Activated naive CD4-positive, alpha-beta T cell treated with anti-CD3 and anti-CD28 coated beads for 36 hours (primary cell): Measurements from ENCODE around the gene CHRNA4. TPM values are rescaled to one million over a fixed set of nuclear protein-coding genes. Genes with fewer than 3 reads are reported as not detected.
A peak's percentile ranks its signal among the peaks of the same experiment; 100 is the strongest.

Experiments used
- CTCF ChIA-PET: fragments of 350-600 bp; sonication (Branson Sonifier 250); formaldehyde crosslinking; loops from one replicate; lab custom pipeline; 2021; ENCODE audit warnings: antibody characterized with exemption; lab: Charles Lee
- DNase-seq: peaks from one replicate; pipeline ENCODE4 v3.0.0-alpha.2; 2020
- H3K27ac Mint-ChIP-seq: one replicate; pipeline ENCODE4 v1.8.0; 2021; ENCODE audit warnings: mild to moderate bottlenecking, mixed read lengths
- H3K27me3 Mint-ChIP-seq: one replicate; pipeline ENCODE4 v1.8.0; 2021; ENCODE audit warnings: low read depth, mixed read lengths
- H3K36me3 Mint-ChIP-seq: one replicate; pipeline ENCODE4 v1.8.0; 2021; ENCODE audit warnings: low read depth, mixed read lengths
- H3K4me1 Mint-ChIP-seq: one replicate; pipeline ENCODE4 v1.8.0; 2021; ENCODE audit warnings: low read depth, mixed read lengths
- H3K4me3 Mint-ChIP-seq: one replicate; pipeline ENCODE4 v1.8.0; 2021; ENCODE audit warnings: mild to moderate bottlenecking, moderate library complexity, mixed read lengths
- H3K9me3 Mint-ChIP-seq: one replicate; pipeline ENCODE4 v1.8.0; 2021; ENCODE audit warnings: mixed read lengths
- intact Hi-C: fragments of 100-400 bp; cut with micrococcal nuclease; formaldehyde crosslinking; loops from one replicate; pipeline ENCODE4 v1.15.1; 2023
- total RNA-seq, 2 experiments: library from RNA; stranded (reverse); gene quantifications; one replicate each; pipeline ENCODE4 v1.2.3, GENCODE V29; 2021

CHRNA4 gene
- total RNA-seq, 2 experiments from 2014 or later, result not detected

- intact Hi-C loops, result no loop called here
- DNase-seq, result peak; percentile 2
- H3K27ac Mint-ChIP-seq, result no peak overlapping the region
- H3K9me3 Mint-ChIP-seq, result no peaks in the 10 kb centered on the region
- H3K4me3 Mint-ChIP-seq, result no peak overlapping the region
- H3K27me3 Mint-ChIP-seq, result peaks cover 3% of the 10 kb centered on the region
- H3K4me1 Mint-ChIP-seq, result no peaks in the 10 kb centered on the region
- CTCF ChIA-PET, result no interaction called here
- H3K36me3 Mint-ChIP-seq, result no peaks in the 10 kb centered on the region
Observed at GRCh38 chr20:63319164-63320040, 41.7 kb downstream of the CHRNA4 start.

- CTCF ChIA-PET, result no interaction called here
- no peaks in the 10 kb centered on the region for H3K4me1 Mint-ChIP-seq
Observed at GRCh38 chr20:63318391-63319163, 42.6 kb downstream of the CHRNA4 start.

GRCh38 chr20:63317601-63318291, 43.4 kb downstream of the CHRNA4 start:
- Mint-ChIP-seq H3K27ac (no peak overlapping the region), H3K27me3 (no peaks in the 10 kb centered on the region), H3K9me3 (no peaks in the 10 kb centered on the region), H3K4me1 (no peaks in the 10 kb centered on the region), H3K4me3 (no peak overlapping the region), H3K36me3 (no peaks in the 10 kb centered on the region)
- intact Hi-C loops, result no loop called here
- CTCF ChIA-PET, result no interaction called here
- DNase-seq, result peak; percentile 3

More at GRCh38 chr20:63318391-63319163, 42.6 kb downstream of the CHRNA4 start:
- Mint-ChIP-seq H3K27ac (no peak overlapping the region), H3K27me3 (peaks cover 3% of the 10 kb centered on the region), H3K9me3 (no peaks in the 10 kb centered on the region), H3K36me3 (no peaks in the 10 kb centered on the region), H3K4me3 (no peak overlapping the region)
- intact Hi-C loops, result no loop called here
- DNase-seq, result peak; percentile 2

DNA sequence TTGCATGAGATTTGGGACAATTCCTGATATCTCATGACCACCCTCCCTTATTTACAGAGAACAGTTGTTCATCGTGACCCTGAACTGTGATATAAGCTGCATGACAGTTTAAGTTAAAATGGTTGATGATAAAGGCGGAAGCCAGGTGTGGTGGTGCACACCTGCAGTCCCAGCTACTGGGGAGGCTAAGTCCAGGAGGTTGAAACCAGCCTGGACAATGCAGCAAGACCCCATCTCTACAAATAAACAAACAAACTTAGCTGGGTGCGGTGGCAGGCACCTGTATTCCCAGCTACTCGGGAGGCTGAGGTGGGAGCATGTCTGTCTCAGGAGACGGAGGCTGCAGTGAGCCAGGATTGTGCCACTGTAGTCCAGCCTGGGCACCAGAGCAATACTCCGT, 44.1 kb downstream of the CHRNA4 start:
- no peaks in the 10 kb centered on the region for H3K27me3 Mint-ChIP-seq
- no peaks in the 10 kb centered on the region for H3K9me3 Mint-ChIP-seq
- no peaks in the 10 kb centered on the region for H3K36me3 Mint-ChIP-seq
- no peak overlapping the region for H3K4me3 Mint-ChIP-seq
- no peaks in the 10 kb centered on the region for H3K4me1 Mint-ChIP-seq
- DNase-seq, result no peak
- intact Hi-C loops, result no loop called here
- no peak overlapping the region for H3K27ac Mint-ChIP-seq
- CTCF ChIA-PET, result no interaction called here

DNA sequence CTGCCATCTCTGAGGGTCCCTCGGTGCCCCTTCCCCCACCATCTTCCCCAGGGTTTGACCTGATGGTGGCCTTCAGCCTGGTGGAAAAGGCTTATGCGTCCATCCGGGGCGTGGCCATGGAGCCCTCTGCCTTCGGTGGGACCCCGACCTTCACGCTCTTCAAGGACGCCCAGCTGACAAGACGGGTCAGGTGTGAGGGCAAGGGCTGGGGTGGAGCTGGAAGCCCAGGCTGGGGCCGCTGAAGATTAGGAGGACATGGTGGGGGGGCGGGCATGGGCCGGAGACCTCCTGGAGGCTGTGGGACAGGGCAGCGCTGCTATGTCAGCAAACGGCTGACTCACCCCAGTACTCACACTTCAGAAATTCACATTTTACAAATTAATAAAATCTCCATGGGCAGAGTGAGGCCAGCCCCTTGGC, 44.6 kb downstream of the CHRNA4 start:
- no peaks in the 10 kb centered on the region for H3K36me3 Mint-ChIP-seq
- H3K27me3 Mint-ChIP-seq, result no peaks in the 10 kb centered on the region
- CTCF ChIA-PET, result no interaction called here
- no peak for DNase-seq
- no peak overlapping the region for H3K4me3 Mint-ChIP-seq
- intact Hi-C loops, result no loop called here
- no peaks in the 10 kb centered on the region for H3K9me3 Mint-ChIP-seq
- H3K27ac Mint-ChIP-seq, result no peak overlapping the region
- H3K4me1 Mint-ChIP-seq, result no peaks in the 10 kb centered on the region

- intact Hi-C loops, result no loop called here
- Mint-ChIP-seq H3K9me3 (no peaks in the 10 kb centered on the region), H3K4me1 (no peaks in the 10 kb centered on the region), H3K4me3 (no peak overlapping the region), H3K27me3 (no peaks in the 10 kb centered on the region), H3K27ac (no peak overlapping the region), H3K36me3 (no peaks in the 10 kb centered on the region)
- CTCF ChIA-PET, result no interaction called here
- DNase-seq, result peak; percentile 1
Observed at GRCh38 chr20:63315731-63316491, 45.2 kb downstream of the CHRNA4 start.

- Mint-ChIP-seq H3K9me3 (no peaks in the 10 kb centered on the region), H3K27ac (no peak overlapping the region), H3K36me3 (no peaks in the 10 kb centered on the region), H3K4me3 (no peak overlapping the region), H3K27me3 (no peaks in the 10 kb centered on the region), H3K4me1 (no peaks in the 10 kb centered on the region)
- CTCF ChIA-PET, result no interaction called here
- DNase-seq, result no peak
- intact Hi-C loops, result no loop called here
Observed at GRCh38 chr20:63315240-63315689, 45.9 kb downstream of the CHRNA4 start.

- Mint-ChIP-seq H3K27me3 (peaks cover 2% of the 10 kb centered on the region), H3K27ac (no peak overlapping the region), H3K4me3 (no peak overlapping the region), H3K9me3 (no peaks in the 10 kb centered on the region), H3K36me3 (no peaks in the 10 kb centered on the region), H3K4me1 (no peaks in the 10 kb centered on the region)
- intact Hi-C loops, result no loop called here
- no peak for DNase-seq
- CTCF ChIA-PET, result no interaction called here
Observed at GRCh38 chr20:63314566-63315239, 46.4 kb downstream of the CHRNA4 start.

GRCh38 chr20:63314015-63314471, 47.1 kb downstream of the CHRNA4 start:
- intact Hi-C loops, result no loop called here
- H3K27ac Mint-ChIP-seq, result no peak overlapping the region
- H3K4me1 Mint-ChIP-seq, result no peaks in the 10 kb centered on the region
- no peaks in the 10 kb centered on the region for H3K9me3 Mint-ChIP-seq
- H3K4me3 Mint-ChIP-seq, result no peak overlapping the region
- CTCF ChIA-PET, result no interaction called here
- H3K27me3 Mint-ChIP-seq, result peaks cover 4% of the 10 kb centered on the region
- no peaks in the 10 kb centered on the region for H3K36me3 Mint-ChIP-seq
- no peak for DNase-seq

DNA sequence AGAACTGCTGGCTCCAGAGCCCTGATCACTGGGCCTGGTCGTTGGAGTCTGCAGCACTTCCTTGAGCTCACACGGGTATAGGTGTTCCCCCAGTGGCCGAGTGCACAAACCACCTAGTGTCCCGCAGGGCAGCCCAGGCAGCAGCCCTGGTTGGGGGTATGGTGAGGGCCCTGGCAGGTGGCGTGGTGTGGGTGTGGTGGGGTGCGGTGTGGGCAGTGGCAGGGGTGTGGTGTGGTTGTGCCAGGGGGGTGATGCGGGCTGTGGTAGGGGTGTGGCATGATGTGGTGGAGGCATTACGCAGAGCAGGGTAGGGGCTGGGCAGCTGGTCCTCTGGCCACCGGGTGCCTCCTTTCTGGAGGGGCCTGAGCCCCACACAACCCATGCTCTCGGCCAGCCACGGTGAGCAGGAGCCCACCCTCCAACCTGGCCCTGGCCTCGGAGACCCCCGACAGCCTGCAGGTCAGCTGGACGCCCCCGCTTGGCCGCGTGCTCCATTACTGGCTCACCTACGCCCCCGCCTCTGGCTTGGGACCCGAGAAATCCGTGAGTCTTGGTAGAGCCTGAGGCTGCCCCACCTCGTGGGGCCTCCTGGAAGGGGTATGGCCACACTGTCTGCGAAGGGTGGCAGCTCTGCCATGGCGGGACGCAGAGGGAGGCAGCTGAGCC, 47.7 kb downstream of the CHRNA4 start:
- Mint-ChIP-seq H3K36me3 (no peaks in the 10 kb centered on the region), H3K27ac (no peak overlapping the region), H3K9me3 (no peaks in the 10 kb centered on the region), H3K4me1 (no peaks in the 10 kb centered on the region), H3K27me3 (peaks cover 4% of the 10 kb centered on the region), H3K4me3 (no peak overlapping the region)
- CTCF ChIA-PET, result no interaction called here
- intact Hi-C loops, result no loop called here
- no peak for DNase-seq

DNA sequence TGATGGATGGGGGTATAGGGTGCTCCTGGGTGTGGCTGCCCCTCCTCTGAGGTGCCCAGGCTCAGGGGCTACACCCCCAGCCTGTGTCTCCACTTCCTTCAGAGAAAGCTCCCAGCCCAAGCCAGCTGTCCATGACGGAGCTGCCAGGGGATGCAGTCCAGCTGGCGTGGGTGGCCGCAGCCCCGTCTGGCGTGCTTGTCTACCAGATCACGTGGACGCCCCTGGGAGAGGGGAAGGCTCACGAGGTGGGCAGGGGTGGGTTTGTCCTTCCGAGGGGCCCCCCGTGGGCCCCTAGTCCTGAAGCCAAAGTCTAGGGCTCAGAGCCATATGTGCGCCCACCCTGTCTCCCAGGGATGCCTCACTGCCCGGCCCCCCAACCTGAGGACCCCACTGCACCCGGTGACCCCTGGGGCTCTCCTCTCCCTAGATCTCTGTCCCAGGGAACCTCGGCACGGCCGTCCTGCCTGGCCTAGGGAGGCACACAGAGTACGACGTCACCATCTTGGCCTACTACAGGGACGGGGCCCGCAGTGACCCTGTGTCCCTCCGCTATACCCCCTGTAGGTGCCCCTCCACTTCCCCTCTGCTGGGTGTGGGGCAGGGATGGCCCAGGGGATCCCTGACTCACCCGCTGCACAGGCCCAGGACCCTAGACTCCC, 48.3 kb downstream of the CHRNA4 start:
- no peak for DNase-seq
- no peaks in the 10 kb centered on the region for H3K9me3 Mint-ChIP-seq
- CTCF ChIA-PET, result no interaction called here
- intact Hi-C loops, result no loop called here
- H3K4me1 Mint-ChIP-seq, result no peaks in the 10 kb centered on the region
- no peak overlapping the region for H3K4me3 Mint-ChIP-seq
- H3K36me3 Mint-ChIP-seq, result no peaks in the 10 kb centered on the region
- peaks cover 4% of the 10 kb centered on the region for H3K27me3 Mint-ChIP-seq
- H3K27ac Mint-ChIP-seq, result no peak overlapping the region
